OCI-LY7 (cell line): Measurements from ENCODE around the gene ARHGAP28. TPM values are rescaled to one million over a fixed set of nuclear protein-coding genes. Genes with fewer than 3 reads are reported as not detected.

Source experiments
- BruUV-seq: library from RNA; stranded (reverse); fragments of 400-500 nt; replicated peaks from 2 replicates; lab custom pipeline; 2021; lab: Mats Ljungman, UMichigan
- CTCF ChIA-PET: fragments of 300-600 bp; sonication (Branson Sonifier 250); formaldehyde crosslinking; loops from one replicate; lab custom pipeline; 2022; ENCODE audit warnings: antibody characterized with exemption; ENCODE audit not compliant: unreplicated experiment; lab: Charles Lee
- POLR2A ChIA-PET: fragments of 300-600 bp; sonication (Branson Sonifier 250); formaldehyde crosslinking; loops from one replicate; lab custom pipeline; 2022; ENCODE audit warnings: antibody characterized with exemption; lab: Charles Lee
- DNase-seq: peaks from one replicate; pipeline ENCODE4 v3.0.0-alpha.2; 2015; ENCODE audit warnings: low spot score
- H2AFZ ChIP-seq: fragments of 200-600 bp; sonication (generic), shearing (Covaris generic); 2 replicates; pipeline ENCODE4 v1.6.1; 2014; ENCODE audit warnings: mild to moderate bottlenecking, antibody characterized with exemption, low read length, moderate library complexity
- H3K27ac ChIP-seq: fragments of 200-600 bp; sonication (generic); 2 replicates; pipeline ENCODE4 v1.5.1; 2014; ENCODE audit warnings: mixed run types, low read depth, mild to moderate bottlenecking, moderate library complexity, low read length, inconsistent platforms; ENCODE audit not compliant: poor library complexity, severe bottlenecking
- H3K36me3 ChIP-seq: fragments of 200-600 bp; sonication (generic); 2 replicates; pipeline ENCODE4 v1.6.1; 2014; ENCODE audit warnings: mild to moderate bottlenecking, antibody characterized with exemption, low read length, moderate library complexity, mixed read lengths; ENCODE audit not compliant: insufficient read depth
- H3K4me1 ChIP-seq: fragments of 200-600 bp; sonication (generic); 2 replicates; pipeline ENCODE4 v1.5.1; 2014; ENCODE audit warnings: mild to moderate bottlenecking, low read length; ENCODE audit not compliant: insufficient read depth, poor library complexity, severe bottlenecking
- H3K4me2 ChIP-seq: fragments of 200-600 bp; sonication (generic); 2 replicates; pipeline ENCODE4 v1.6.1; 2014; ENCODE audit warnings: mild to moderate bottlenecking, low read length
- H3K4me3 ChIP-seq: fragments of 200-600 bp; sonication (generic); 2 replicates; pipeline ENCODE4 v1.5.1; 2014; ENCODE audit warnings: mild to moderate bottlenecking, low read depth, low read length; ENCODE audit not compliant: poor library complexity, severe bottlenecking
- H3K79me2 ChIP-seq: fragments of 200-600 bp; sonication (generic); 2 replicates; pipeline ENCODE4 v1.6.1; 2016; ENCODE audit warnings: low read depth, mild to moderate bottlenecking, low read length, moderate library complexity, mixed read lengths; ENCODE audit not compliant: insufficient read depth
- H3K9me2 ChIP-seq: fragments of 200-600 bp; sonication (generic); 2 replicates; pipeline ENCODE4 v1.6.1; 2016; ENCODE audit warnings: mild to moderate bottlenecking, low read length, mixed read lengths; ENCODE audit not compliant: insufficient read depth
- H3K9me3 ChIP-seq: fragments of 200-600 bp; sonication (generic); 2 replicates; pipeline ENCODE4 v1.6.1; 2014; ENCODE audit warnings: mild to moderate bottlenecking, mixed run types, low read length, mixed read lengths
- H4K20me1 ChIP-seq: fragments of 200-600 bp; sonication (generic); 2 replicates; pipeline ENCODE4 v1.6.1; 2014; ENCODE audit warnings: mild to moderate bottlenecking, antibody characterized with exemption, low read length, moderate library complexity, mixed read lengths; ENCODE audit not compliant: insufficient read depth
- EZH2phosphoT487 ChIP-seq: fragments of 200-600 bp; sonication (generic); IDR thresholded peaks from 2 replicates; pipeline ENCODE4 v1.6.1; 2018; ENCODE audit warnings: low read depth, borderline replicate concordance, mild to moderate bottlenecking, mixed run types, antibody characterized with exemption, low read length, moderate library complexity, mixed read lengths
- intact Hi-C: fragments of 100-400 bp; cut with micrococcal nuclease; formaldehyde crosslinking; loops from one replicate; pipeline ENCODE4 v1.10.0; 2022; ENCODE audit not compliant: unreplicated experiment
- total RNA-seq, 2 experiments: library from RNA; depleted of rRNA in 1 of 2; stranded (reverse); fragments of >200 nt in 1 of 2; shearing (Covaris generic) in 1 of 2; gene quantifications; 2 replicates each; pipeline ENCODE4 v1.2.3, GENCODE V29; 2014 to 2022
- TF ChIP-seq, protein P1 (sequence below): fragments of 200-600 bp; sonication (generic); conservative IDR thresholded peaks from 2 replicates; pipeline ENCODE4 v1.5.1; 2014; ENCODE audit warnings: mild to moderate bottlenecking, antibody characterized with exemption, low read length, moderate library complexity, mixed read lengths

The ARHGAP28 gene
- total RNA-seq, 2 experiments from 2014 or later = not detected

GRCh38 chr18:6881034-6881820 lies 151.7 kb downstream of the ARHGAP28 start:
- DNase-seq = no peak
- POLR2A ChIA-PET = no interaction called here
- no TSS peak for BruUV-seq
- H3K36me3 ChIP-seq = no peaks in the 10 kb centered on the region
- H3K4me1 ChIP-seq = no peaks in the 10 kb centered on the region
- TF ChIP-seq, protein P1, sequence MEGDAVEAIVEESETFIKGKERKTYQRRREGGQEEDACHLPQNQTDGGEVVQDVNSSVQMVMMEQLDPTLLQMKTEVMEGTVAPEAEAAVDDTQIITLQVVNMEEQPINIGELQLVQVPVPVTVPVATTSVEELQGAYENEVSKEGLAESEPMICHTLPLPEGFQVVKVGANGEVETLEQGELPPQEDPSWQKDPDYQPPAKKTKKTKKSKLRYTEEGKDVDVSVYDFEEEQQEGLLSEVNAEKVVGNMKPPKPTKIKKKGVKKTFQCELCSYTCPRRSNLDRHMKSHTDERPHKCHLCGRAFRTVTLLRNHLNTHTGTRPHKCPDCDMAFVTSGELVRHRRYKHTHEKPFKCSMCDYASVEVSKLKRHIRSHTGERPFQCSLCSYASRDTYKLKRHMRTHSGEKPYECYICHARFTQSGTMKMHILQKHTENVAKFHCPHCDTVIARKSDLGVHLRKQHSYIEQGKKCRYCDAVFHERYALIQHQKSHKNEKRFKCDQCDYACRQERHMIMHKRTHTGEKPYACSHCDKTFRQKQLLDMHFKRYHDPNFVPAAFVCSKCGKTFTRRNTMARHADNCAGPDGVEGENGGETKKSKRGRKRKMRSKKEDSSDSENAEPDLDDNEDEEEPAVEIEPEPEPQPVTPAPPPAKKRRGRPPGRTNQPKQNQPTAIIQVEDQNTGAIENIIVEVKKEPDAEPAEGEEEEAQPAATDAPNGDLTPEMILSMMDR = no peak
- TF ChIP-seq EZH2phosphoT487 = no peak
- no peaks in the 10 kb centered on the region for H4K20me1 ChIP-seq
- no peak overlapping the region for H2AFZ ChIP-seq
- CTCF ChIA-PET = no interaction called here
- H3K9me2 ChIP-seq = no peaks in the 10 kb centered on the region
- intact Hi-C loops = no loop called here
- no peak overlapping the region for H3K4me2 ChIP-seq
- no peaks in the 10 kb centered on the region for H3K9me3 ChIP-seq
- H3K4me3 ChIP-seq = no peak overlapping the region
- no peaks in the 10 kb centered on the region for H3K79me2 ChIP-seq
- H3K27ac ChIP-seq = no peak overlapping the region

GRCh38 chr18:6882401-6882800 lies 152.9 kb downstream of the ARHGAP28 start:
- Histone ChIP-seq H3K9me2 (no peaks in the 10 kb centered on the region), H4K20me1 (no peaks in the 10 kb centered on the region), H3K4me2 (no peak overlapping the region), H3K36me3 (no peaks in the 10 kb centered on the region), H3K4me1 (no peaks in the 10 kb centered on the region), H3K79me2 (no peaks in the 10 kb centered on the region), H3K27ac (no peak overlapping the region), H3K4me3 (no peak overlapping the region), H3K9me3 (no peaks in the 10 kb centered on the region), H2AFZ (no peak overlapping the region)
- ChIA-PET CTCF (no interaction called here), POLR2A (no interaction called here)
- no peak for DNase-seq
- intact Hi-C loops = no loop called here
- no TSS peak for BruUV-seq
- TF ChIP-seq EZH2phosphoT487 = no peak
- TF ChIP-seq, protein P1 = no peak

GRCh38 chr18:6885006-6885481 lies 155.5 kb downstream of the ARHGAP28 start:
- no TSS peak for BruUV-seq
- ChIA-PET CTCF (no interaction called here), POLR2A (interaction anchor here (0.5 to 0.6 kb wide), 2 partner anchors 794 to 1516 kb away, joined by 3 to 4 read pairs; no protein-coding TSS in a partner anchor)
- Histone ChIP-seq H3K79me2 (no peaks in the 10 kb centered on the region), H3K4me1 (no peaks in the 10 kb centered on the region), H3K4me2 (no peak overlapping the region), H3K36me3 (no peaks in the 10 kb centered on the region), H3K9me3 (no peaks in the 10 kb centered on the region), H2AFZ (no peak overlapping the region), H3K4me3 (no peak overlapping the region), H4K20me1 (no peaks in the 10 kb centered on the region), H3K9me2 (no peaks in the 10 kb centered on the region), H3K27ac (no peak overlapping the region)
- TF ChIP-seq EZH2phosphoT487 = no peak
- TF ChIP-seq, protein P1 = no peak
- intact Hi-C loops = loop anchor here (5.0 kb wide), 1 partner anchor 1008 kb away; no protein-coding TSS in a partner anchor
- no peak for DNase-seq
